ENCODE data around the gene CRADD. TPM values are rescaled to one million over a fixed set of nuclear protein-coding genes. Genes with fewer than 3 reads are reported as not detected.
"Not testable (repeated sequence)": the region's sequence is repeated elsewhere in the genome, so short reads cannot be mapped to it uniquely, and the experiment has no call there.

The CRADD gene
- total RNA-seq, 4 donors from 2014 or later, result 43.7 to 76.1 (median 51.0) TPM

DNA sequence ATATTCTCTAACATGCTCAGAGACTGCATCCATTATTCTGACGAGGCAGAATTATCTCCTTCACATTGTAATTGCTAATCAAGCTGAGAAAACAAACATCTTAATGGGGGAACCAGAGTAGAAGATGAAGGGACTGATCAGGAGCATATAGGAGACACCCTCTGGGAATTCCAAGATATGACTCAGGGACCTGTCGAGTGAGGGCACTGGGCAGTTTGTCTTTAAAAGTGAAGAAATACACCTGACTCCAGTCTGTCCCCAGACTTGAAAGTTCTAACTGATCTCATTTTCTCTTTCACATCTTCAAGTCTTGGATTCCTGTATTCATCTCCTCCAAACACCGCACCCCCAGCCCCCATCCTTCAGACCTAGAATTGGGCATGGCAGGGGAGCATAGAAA is 244.3 kb downstream of the CRADD start:
- Histone ChIP-seq H3K36me3 (no peaks in the 10 kb centered on the region), H3K27ac (no peak overlapping the region), H3K4me3 (replicated peaks in 1 of 3) (no peak overlapping the region), H3K4me1 (no peaks in the 10 kb centered on the region), H3K9me3 (no peaks in the 10 kb centered on the region), H3K27me3 (no peaks in the 10 kb centered on the region)
- intact Hi-C loops (cut with DNase I), result no loop called here
- TF ChIP-seq, protein P1, sequence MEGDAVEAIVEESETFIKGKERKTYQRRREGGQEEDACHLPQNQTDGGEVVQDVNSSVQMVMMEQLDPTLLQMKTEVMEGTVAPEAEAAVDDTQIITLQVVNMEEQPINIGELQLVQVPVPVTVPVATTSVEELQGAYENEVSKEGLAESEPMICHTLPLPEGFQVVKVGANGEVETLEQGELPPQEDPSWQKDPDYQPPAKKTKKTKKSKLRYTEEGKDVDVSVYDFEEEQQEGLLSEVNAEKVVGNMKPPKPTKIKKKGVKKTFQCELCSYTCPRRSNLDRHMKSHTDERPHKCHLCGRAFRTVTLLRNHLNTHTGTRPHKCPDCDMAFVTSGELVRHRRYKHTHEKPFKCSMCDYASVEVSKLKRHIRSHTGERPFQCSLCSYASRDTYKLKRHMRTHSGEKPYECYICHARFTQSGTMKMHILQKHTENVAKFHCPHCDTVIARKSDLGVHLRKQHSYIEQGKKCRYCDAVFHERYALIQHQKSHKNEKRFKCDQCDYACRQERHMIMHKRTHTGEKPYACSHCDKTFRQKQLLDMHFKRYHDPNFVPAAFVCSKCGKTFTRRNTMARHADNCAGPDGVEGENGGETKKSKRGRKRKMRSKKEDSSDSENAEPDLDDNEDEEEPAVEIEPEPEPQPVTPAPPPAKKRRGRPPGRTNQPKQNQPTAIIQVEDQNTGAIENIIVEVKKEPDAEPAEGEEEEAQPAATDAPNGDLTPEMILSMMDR (IDR thresholded peaks at IDR 0.05), result no peak
- TF ChIP-seq POLR2A (IDR thresholded peaks at IDR 0.05), result no peak
- no peak for DNase-seq
- WGBS, 2 donors, result 81 to 87% methylated on average over 3 of the region's 3 CpGs

DNA sequence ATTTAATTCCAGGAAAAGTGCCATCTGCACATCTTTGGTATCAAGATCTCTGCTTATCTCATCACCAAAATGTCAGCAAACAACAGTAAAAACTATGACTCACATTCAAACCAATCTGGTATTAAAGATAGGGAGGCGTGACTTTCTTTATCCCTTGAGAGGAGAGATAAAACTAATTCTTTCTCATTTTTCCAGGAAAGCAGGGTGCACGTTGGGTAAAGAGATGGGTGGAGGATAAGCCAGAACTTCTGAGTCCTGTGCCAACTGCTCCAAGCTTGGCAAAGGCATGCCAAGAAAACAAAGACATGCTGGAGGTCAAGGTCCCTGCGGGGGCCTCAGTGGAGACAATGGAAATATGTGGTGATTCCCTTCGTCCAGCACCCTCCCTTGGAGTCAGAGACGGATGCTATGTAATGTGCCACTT is 245.4 kb downstream of the CRADD start:
- no peaks in the 10 kb centered on the region for H3K27me3 ChIP-seq
- TF ChIP-seq POLR2A (IDR thresholded peaks at IDR 0.05), result no peak
- TF ChIP-seq, protein P1 (IDR thresholded peaks at IDR 0.05), result no peak
- no peak overlapping the region for H3K27ac ChIP-seq
- whole genome bisulfite sequencing, 2 donors, result 61 to 80% methylated on average over 5 of the region's 5 CpGs
- H3K36me3 ChIP-seq, result no peaks in the 10 kb centered on the region
- no peaks in the 10 kb centered on the region for H3K9me3 ChIP-seq
- intact Hi-C loops (cut with DNase I), result no loop called here
- no peak overlapping the region for H3K4me3 ChIP-seq (replicated peaks in 1 of 3)
- H3K4me1 ChIP-seq, result no peaks in the 10 kb centered on the region
- no peak for DNase-seq

DNA sequence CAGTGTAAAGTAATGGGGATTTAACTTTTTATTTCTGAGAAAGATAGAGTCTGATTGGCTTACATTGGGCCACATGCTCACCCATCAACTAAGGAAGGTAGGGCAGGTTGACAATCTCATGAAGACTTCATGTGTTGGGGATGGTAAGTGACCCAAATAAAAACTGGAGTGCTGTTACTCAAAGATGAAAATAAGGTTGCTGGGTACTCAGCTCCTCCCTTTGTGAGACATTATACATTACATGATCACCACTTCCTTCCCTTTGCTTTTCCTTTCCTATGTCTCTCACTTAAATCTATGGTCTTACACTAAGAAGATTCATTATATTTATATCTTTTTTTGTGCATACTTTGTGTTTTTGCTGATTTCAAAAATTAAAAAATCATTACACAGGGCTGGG is 247.2 kb downstream of the CRADD start:
- intact Hi-C loops (cut with DNase I), result no loop called here

DNA sequence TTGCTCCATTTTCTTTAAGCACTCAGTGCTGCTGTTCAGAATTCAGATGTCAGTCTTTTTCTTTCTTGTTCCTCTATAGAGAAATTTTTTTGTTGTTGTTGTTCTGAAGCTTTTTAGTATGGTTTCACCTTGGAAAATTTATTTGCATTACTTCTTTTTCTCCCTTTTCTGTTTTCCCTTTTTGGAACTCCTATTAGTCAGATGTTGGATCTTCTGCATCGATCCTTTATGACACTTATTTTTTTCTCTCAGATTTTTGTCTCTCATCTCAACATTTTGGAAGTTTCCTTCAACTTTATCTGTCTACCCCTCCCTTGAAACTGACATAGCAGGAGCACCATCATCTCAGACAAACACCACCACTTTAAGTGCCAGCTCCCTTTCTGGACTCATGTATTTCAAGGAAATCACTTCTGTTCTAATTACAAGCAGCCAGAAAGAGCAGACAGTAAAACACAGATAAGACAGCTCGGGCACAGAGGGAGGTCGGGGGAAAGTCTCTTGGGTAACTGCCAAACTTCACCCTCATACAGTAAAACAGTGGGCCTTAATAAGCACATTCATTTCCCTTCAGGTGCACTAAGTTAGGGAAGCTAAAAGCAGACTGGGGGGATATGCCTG is 248.5 kb downstream of the CRADD start:
- TF ChIP-seq, protein P1 (IDR thresholded peaks at IDR 0.05), result no peak
- TF ChIP-seq POLR2A (IDR thresholded peaks at IDR 0.05), result no peak
- no peak overlapping the region for H3K27ac ChIP-seq
- 78 to 88% methylated on average over 3 of the region's 3 CpGs for WGBS, 2 donors
- no peaks in the 10 kb centered on the region for H3K4me1 ChIP-seq
- H3K4me3 ChIP-seq (replicated peaks in 1 of 3), result no peak overlapping the region
- no peaks in the 10 kb centered on the region for H3K36me3 ChIP-seq
- intact Hi-C loops (cut with DNase I), result no loop called here
- H3K27me3 ChIP-seq, result no peaks in the 10 kb centered on the region
- H3K9me3 ChIP-seq, result no peaks in the 10 kb centered on the region
- no peak for DNase-seq

More for the DNA sequence above, 247.2 kb downstream of the CRADD start:
- TF ChIP-seq POLR2A (IDR thresholded peaks at IDR 0.05), result no peak
- TF ChIP-seq, protein P1 (IDR thresholded peaks at IDR 0.05), result no peak
- Histone ChIP-seq H3K36me3 (no peaks in the 10 kb centered on the region), H3K4me1 (no peaks in the 10 kb centered on the region), H3K4me3 (replicated peaks in 1 of 3) (no peak overlapping the region), H3K27ac (no peak overlapping the region), H3K27me3 (no peaks in the 10 kb centered on the region), H3K9me3 (no peaks in the 10 kb centered on the region)
- no peak for DNase-seq

DNA sequence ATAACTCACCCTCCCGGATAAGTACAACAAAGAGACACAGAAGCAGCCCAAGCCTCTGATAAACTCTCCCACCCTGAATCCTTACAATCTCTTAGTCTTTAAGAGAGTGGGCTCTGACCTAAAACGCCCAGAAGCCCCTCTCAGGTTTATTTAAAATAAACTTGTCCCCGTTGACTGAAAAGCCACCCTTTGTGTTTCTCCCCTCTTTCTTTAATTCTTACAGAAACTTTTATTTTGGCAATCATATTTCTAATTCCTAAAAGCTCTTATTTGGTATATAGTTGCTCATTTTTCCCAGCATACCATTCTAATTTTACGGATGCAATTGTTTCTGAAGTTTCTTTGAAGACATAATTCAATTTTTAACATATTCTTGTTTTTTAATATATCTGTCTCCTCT is 249.1 kb downstream of the CRADD start:
- no peak for TF ChIP-seq POLR2A (IDR thresholded peaks at IDR 0.05)
- TF ChIP-seq, protein P1 (IDR thresholded peaks at IDR 0.05), result no peak
- Histone ChIP-seq H3K36me3 (no peaks in the 10 kb centered on the region), H3K27me3 (no peaks in the 10 kb centered on the region), H3K4me3 (replicated peaks in 1 of 3) (no peak overlapping the region), H3K4me1 (no peaks in the 10 kb centered on the region), H3K27ac (no peak overlapping the region), H3K9me3 (no peaks in the 10 kb centered on the region)
- no peak for DNase-seq
- WGBS, 2 donors, result 87 to 91% methylated on average over 4 of the region's 4 CpGs
- intact Hi-C loops (cut with DNase I), result no loop called here

DNA sequence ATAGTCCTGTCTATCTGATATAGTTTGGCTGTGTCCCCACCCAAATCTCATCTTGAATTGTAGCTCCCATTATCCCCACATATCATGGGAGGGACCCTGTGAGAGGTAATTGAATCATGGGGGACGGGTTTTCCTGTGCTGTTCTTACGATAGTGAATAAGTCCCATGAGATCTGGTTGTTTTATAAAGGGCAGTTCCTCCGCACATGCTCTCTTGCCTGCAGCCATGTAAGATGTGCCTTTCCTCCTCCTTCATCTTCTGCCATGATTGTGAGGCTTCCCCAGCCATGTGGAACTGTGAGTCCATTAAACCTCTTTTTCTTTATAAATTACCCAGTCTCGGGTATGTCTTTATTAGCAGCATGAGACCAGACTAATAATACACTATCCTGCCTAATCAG is 251.9 kb downstream of the CRADD start:
- H3K36me3 ChIP-seq, result not testable (repeated sequence)
- 92 to 96% methylated on average over 4 of the region's 4 CpGs for WGBS, 2 donors

More for the DNA sequence above, 251.9 kb downstream of the CRADD start:
- intact Hi-C loops (cut with DNase I); H3K4me3 ChIP-seq (replicated peaks in 1 of 3); H3K9me3 ChIP-seq; H3K27me3 ChIP-seq; DNase-seq; H3K27ac ChIP-seq; H3K4me1 ChIP-seq: not testable (repeated sequence)

Data from thyroid gland (tissue), 4 donors.